IPS-NIHi11 (cell line): ENCODE results near the gene LRRC4C.

ENCODE experiments used
- DNase-seq: peaks from one replicate; pipeline ENCODE4 v3.0.0; 2012; ENCODE audit warnings: mixed read lengths, low spot score

Gene LRRC4C

DNA sequence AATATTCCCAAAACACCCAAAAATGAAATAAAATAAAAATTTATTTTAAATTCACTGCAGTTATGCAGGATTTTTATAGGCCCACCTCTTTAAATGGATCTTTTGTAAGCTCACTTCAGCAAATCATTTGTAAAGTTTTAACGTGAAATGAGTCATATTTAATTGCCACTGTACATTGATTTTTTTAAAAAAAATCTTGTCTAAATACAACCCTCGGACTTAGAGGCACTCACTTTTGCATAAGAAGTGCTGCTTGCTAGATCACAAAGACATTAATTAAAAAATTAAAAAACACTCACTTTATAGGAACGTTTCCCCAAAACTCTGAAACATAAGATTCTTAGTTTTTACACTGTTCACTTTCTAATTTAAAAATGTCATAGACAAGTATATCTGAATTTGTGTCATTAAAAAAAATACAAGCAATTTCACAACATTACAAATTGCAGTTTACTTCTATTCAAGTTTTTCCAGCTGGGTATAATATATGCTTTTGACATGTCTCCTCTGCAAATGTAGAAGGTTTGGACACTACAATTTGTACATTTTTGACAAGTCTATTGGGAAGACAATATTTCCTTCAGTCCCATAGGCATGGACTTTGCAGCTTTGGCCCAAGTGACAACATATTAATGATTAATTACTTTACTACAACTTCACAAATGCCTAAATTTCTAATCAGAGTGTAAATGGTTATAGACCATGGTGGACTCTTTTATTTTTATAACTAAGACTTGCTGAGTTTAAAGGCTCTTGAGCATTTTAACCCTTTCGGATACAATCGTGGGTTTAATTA lies 1088.4 kb downstream of the LRRC4C start:
- DNase-seq = no peak

DNA sequence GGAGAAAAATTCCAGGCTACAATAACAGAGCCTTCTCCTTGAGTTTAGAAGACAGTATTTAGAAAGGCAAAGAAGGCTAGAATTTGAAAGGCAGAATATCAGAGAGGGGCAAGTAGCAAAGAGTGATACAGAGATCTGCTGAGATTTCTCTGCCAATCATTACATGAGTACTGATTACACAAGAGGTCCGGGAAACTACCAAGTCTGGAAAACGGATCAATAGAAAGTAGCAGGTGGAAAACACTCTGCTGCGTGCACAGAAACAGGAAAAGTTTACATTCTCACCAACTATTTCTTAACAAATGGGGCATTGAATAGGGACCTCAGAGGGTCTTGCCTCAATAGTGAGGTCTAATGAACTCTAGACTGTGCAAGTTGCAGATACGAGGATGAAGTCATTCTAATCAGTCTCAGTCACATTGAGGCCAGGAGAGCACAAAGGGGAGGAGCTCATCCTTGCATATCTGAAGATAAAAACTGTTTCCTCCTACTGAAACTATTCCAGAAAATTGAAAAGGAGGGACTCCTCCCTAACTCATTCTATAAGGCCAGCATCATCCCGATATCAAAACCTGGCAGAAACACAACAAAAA lies 1099.2 kb downstream of the LRRC4C start:
- DNase-seq = no peak

DNA sequence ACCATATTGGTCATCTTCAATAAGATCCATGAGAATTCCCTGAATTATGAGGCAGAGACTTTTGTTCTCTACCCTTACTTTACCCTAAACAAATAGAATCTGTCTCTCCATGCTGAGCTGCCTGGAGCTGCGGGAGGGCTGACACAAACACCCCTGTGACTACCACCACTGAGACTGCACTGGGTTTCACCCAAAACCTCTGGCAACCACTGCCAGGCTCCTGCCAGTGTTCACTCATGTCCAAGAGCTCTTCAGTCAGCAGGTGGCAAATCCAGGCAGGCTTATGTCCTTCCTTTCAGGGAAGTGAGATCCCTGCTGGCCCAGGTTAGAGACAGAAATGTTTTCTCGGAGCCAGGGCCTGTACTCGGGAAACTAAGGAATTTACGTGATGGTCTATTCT lies 1105.3 kb downstream of the LRRC4C start:
- DNase-seq = no peak

DNA sequence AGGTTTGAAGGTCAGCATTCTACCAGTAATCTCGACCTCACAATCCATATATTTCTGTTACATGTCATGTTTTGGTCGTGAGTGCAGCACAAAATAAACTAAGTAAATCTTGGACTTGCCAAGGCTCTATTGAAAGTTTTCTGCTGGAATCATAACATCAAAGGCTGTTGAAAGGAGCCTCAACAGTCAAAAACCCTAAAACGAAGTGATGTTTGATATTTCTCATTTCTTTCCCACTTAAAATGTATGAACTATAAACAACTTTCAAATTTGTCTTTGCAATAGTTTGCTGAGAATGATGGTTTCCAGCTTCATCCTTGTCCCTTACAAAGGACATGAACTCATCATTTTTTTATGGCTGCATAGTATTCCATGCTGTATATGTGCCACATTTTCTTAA lies 1118.5 kb downstream of the LRRC4C start:
- DNase-seq = no peak

DNA sequence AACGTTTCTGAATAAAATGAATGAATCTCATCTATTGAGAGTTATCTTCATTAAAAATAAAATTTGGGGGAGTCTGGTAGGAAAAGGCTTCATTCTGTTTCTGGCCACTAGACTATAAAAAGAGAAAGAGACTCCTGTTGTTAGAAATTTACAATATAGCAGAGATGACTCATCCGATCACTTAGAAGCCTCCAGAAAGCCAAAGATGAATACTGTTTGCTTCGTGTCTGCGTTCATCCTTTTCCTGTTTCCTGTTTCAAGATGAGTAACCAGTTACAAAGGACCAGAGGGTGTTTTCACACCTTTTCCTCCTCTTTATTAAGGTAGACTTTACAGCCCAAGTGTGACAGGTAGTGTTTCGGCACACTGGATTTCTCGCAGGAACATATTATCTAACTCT lies 1120.7 kb downstream of the LRRC4C start:
- no peak for DNase-seq

DNA sequence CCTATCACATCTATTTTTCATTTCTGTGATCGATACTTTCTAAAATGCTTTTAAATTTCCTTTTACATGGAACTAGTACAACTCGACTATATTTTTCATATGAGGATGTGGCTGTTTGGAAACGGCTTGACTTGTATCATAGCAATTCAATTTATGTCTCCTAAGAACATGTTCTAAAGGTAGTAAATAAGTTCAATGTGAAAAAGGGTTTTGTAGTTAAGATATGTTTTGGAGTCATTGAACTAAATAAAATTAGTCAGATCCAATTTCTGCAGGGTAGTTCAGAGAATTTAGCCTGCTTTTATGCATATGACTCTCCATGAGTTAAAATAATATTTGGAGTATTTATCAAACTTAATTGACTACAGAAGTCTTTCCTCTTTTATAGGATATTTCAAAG lies 1121.4 kb downstream of the LRRC4C start:
- DNase-seq = no peak

DNA sequence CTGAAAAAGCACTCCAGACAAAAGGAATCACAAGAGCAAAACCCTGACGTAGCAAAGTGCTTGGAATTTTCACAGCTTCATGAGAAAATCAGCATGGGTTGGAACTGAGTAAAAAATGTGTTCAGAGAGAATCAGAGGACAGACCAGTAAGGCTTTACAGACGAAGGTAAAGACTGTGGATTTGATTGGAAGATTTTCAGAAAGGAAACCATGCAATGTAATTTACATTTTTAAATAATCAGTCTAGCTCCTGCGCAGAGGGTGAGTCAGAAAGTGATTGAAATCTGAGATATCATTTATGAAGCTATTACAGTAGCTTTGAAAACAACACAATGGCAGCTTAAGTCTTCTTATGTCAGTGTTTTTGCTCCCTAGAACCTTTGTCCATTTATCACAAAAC lies 1122.3 kb downstream of the LRRC4C start:
- no peak for DNase-seq

DNA sequence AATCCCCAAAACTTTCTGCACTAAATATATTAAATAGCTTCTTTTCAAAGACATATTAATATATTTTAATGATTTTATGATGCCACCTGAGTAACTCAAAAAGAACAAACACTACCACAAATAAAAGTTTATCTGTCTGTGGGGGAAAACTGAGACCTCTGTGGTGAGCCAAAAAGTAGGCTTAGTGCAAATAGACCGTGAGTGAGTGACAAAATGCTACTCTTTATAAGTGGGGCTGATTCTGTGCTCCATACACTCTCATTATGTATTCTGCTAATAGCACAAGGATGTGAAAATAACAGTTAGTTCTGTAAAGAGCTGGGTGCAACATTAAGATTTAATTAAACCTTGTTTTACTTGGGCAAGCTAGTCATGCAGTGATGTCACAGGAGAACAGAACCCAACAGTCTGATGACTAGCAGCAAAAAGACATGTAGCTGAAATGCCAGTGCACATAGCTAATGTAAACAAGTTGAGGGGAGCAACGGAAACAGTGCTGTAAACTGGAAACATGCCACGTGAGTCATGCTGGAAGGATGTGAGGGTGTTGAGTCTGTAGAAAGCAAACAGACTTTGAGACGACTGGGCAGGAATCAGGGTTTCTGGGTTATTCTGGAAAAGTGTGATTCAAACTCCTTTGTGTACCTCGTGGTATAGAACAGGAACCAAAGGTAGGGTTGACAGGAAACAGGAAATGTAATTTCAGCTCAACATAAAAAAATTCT lies 1130.4 kb downstream of the LRRC4C start:
- peak; percentile 7 for DNase-seq

DNA sequence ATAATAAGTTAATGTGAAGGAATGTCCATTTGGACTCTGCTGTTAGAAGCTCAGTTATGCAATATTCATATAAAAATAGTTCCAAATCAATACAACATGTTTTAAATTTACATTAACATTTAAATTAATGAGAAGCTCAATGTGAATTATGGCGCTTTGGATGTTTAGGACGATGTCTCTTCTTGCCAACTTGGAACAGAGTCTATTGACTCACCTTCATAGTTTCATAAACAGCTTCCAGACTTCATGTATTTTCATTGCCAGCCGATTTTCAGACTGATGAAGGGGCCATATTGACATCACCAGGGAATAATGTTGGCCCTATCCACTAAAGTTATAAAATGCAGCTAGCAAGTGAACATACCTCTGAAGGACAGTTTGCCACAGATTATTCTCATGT lies 1136.2 kb downstream of the LRRC4C start:
- no peak for DNase-seq

DNA sequence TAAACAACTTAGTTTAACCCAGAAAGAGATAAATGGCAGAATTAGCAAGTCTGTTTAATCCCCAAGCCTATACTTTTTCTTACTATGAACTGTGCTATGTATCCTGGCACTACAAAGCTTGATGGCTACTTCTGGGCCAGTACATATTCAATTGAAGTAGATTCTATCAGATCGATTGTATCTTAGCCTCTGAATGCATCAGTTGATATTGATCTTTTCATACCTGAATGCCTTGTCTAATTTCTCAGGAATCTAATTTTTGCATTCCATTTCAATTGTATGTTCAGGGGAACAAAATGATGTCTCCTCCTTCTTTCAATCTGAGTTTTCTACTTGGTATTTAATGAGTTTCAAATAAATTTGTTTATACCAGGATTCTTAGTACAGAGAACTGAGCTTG lies 1137.9 kb downstream of the LRRC4C start:
- DNase-seq = no peak

DNA sequence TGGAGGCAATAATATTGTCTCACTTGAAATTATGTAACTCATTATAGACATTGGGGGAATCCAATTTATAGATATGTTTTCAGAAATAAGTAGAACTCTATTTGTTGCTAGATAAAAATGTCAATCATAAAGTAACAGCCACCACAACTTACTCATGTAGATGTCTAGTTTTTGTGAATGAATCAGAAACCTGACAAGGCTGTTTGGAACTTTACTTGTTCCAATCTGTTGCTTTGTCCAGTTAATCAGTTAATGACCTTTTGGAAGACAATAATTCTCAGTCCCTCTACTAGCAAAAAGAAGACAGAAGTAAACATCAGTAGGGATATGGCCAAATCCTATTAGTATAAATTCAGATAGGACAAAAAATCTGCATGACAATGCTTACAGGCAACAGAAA lies 1143.3 kb downstream of the LRRC4C start:
- DNase-seq = no peak

DNA sequence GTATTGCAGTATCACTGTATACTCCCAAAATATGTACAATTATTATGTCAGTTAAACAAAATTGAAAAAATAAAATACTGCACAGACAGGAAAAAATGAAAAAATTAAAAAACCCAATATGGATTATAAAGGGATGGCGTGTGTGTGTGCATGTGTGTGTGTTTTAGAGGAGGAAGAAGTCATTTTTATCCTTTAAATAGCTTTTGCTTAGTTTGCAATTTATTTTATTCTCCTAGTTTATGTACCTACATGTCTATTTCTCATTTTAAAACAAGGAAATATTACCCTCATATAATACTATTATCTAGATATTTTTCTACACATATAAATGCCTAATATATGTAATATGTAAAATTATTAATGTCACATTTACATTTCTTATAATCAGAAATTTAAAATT lies 1144.3 kb downstream of the LRRC4C start:
- DNase-seq = no peak

DNA sequence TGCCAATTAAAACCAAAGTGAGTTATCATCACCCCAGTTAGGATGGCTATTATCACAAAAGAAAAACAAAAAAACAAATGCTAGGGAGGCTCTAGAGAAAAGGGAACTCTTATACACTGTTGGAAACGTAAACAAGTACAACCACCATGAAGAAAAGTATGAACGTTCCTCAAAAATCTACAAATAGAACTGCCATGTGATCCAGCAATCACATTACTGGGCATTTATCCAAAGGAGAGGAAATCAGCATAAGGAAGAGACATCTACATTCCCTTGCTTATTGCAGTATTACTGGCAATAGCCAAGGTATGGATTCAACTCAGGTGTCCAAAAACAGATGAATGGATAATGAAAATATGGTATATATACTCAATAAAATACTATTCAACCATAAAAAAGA lies 1145.1 kb downstream of the LRRC4C start:
- no peak for DNase-seq

DNA sequence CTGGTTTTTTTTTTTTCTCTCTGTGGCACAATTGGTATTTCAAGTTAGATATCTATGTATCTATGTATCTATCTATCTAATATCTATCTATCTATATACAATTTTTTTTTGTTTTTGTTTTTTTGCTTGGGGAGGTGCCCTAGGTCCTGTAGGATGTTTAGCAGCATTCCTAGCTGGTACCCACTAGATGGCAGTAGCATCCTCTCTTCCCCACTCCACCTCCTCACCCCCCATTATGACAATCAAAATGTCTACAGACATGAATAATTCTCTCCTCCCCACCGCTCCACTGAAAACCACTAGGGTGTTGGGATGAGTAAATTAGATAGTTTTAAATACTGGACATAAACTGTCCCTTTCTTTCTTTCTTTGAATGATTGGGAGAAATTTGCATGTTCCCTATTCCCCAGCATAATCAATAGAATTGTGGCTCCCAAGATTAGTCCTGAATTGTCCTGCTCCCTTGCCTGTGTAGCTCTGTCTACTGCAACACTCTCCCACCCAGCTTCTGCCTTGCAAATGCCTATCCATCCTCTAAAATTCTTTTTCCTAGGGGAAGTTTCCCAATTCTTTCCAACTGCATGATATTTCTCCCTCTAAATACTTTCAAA lies 1152.4 kb downstream of the LRRC4C start:
- peak; percentile 64 for DNase-seq

DNA sequence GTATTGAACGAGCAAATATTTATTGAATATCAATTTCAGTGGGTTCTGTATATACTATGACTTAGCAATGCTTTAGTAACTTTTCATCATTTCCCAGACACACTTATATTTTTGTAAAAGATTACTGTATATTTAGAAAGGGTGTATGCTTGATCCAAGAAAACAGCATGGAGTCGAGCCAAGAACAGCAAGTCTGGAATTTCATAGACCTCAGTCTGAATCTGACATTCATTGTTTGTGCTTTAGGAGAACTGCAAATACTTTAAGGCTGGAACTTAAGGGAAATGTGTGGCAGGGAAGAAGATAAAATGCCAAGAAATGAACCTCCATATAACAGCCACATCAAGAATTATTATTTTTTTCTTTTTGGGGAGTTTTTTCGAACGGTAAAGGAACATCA lies 1156.8 kb downstream of the LRRC4C start:
- no peak for DNase-seq

DNA sequence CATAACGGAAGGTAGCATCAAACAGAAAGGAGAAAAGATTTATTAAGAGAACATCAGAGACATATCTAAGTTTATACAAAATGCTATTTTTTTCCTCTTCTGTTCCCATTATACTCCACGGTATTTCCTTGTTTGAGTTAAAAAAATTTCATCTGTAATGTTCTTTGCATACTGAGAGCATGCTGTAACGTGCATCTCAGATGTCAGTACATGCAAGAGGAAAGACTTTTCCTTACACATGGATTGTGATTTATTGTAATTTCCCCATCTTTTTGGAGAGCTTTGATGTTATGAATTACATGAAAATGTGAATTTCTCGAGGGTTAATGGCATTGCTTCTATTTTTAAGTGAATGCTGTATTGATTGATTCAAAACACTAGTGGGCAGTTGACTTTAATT lies 1164.0 kb downstream of the LRRC4C start:
- DNase-seq = no peak

DNA sequence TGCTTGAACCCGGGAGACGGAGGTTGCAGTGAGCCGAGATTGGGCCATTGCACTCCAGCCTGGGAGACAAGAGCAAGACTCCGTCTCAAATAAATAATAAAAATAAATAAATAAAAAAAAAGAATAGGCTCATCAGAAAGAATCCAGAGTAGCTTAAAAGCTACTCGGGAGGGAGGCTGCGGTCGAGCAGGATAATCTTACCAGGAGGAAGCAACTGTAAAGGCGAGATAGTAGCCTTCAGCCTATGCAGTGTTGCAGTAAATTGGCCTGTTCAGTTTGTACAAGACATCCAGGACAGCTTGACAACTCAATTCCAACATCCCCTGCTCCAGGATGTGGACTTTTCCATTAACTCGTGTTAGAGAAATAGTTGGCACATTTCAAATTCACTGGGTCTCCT lies 1164.7 kb downstream of the LRRC4C start:
- DNase-seq = no peak

DNA sequence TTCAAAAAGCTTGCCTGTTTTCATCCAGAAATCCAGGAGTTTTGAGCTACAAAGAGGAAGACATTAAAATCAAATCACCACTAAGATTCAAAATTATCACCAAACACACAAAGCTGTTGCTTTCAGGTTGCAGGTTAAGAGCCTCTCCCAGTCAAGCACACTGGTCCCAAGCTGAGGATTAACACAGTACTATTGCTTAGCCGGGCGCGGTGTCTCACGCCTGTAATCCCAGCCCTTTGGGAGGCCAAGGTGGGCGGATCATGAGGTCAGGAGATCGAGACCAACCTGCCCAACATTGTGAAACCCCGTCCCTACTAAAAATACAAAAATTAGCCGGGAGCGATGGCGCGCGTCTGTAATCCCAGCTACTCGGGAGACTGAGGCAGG lies 1165.1 kb downstream of the LRRC4C start:
- no peak for DNase-seq

DNA sequence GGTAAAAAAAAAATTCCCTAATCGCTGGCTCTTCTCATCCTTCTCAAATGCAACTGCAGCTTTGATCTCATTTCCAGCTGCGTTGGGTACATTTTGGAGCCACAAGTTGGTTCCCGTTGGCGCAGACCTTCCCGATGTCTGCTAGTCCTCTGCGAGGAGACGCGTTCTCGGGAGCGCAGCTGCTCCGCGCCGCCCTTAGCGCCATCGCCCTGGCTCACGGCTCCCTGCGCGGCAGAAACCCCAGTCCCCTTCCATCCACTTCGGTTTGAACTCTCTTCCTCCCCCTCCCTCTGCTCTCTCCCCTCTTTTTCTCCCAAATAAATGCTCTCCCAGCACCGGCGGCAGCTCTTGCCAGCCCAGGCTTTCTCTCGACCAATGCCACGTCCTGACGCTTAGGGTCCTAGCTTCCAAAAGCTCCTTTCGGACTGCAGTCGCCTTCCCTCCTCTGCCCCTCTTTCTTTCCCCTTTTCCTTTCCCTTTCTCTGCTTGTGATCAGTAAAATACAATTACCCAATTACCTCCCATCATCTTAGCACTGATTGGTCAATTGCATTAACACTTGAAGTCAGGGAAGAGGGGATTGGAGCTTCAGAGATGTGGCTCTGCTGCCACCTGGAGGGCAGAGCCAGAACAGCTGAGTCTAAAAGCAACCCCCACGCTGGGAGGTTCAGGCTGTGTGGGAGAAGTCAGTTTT lies 1165.7 kb downstream of the LRRC4C start:
- peak; percentile 89 for DNase-seq

DNA sequence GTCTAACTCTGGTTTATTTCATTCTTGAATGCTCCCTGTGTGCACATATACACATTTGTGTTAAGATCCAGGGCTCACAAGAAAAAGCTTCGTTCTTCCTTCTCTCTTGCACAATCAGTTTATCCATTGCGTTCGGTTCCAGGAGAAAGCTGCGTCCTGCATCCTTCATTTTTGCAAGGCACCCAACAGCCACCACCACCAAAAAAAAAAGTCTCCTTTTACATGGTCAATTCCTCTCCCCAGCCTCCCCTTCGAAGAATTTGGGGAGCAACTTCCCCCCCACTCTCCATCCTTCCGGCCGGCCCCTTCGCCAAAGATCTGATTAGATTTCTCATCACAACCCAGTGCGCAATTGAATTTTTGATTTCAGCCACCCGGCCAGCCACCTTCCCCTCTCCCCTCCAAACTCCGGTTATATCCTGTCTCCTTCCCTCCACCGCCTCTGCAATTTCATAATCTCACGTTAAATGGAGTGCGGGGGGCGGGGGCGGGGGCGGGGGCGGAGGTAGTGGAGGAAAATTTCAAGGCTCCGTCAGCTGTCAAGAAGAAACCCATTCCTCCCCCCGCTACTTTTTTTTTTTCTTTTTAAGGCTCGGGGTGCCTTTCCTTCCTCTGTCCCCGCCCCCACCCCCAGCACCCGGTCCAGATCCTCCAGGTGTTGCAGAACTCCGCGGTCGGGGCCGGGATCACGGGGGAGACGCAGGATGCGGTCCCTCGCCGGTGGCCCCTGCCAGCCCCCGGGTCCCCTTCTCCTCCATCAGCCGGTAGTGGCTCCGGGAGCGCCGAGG lies 1166.5 kb downstream of the LRRC4C start:
- peak; percentile 46 for DNase-seq

DNA sequence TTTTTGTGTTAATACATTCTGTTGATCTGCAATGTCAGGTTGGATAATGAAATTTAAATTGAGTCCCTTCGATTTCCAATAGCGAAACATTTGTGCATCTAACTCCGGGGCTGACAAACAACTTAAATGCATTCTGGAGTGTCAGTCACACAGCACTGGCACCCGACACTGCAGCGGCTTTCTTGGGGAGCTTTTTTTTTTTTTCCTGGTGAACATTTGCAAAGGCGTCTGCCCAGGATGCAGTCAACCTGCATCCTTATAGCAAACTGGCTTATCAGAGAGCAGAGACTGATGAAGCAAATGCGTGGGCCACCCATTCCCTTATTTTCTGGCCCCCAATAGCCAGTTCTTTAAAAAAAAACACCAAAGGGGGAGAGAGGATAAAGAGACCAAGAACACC lies 1167.7 kb downstream of the LRRC4C start:
- DNase-seq = no peak

DNA sequence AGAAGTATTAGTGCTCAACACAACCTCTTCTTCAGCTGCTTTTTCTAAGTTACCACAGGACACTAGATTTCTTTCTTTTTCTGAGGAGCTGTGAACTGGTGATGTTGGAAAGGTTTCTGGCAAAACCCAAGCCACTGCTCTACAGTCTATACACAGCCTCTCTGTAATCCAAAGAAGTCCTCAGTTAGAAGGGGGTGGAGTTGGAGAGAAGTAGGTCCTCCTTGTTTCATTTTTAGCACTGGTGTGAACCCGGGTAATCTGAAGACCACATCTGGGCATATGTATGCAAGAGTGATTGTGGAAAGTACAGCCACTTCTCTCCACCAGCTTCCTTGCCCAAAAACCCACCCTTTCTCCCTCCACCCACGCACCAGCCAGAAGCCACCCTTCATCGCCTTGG lies 1168.1 kb downstream of the LRRC4C start:
- DNase-seq = no peak
